SK-N-SH (cell line): ENCODE results near the gene NFE2L3. TPM values are rescaled to one million over a fixed set of nuclear protein-coding genes. Genes with fewer than 3 reads are reported as not detected.

Source experiments
- CTCF ChIA-PET: fragments of 300-600, 350-600 bp; formaldehyde crosslinking; extraction: SDS; loops from one replicate; lab custom pipeline; 2021; lab: Yijun Ruan, JAX
- POLR2A ChIA-PET: fragments of 350-600 bp; sonication (Branson Sonifier 250); formaldehyde crosslinking; extraction: SDS; loops from one replicate; lab custom pipeline; 2020; ENCODE audit warnings: antibody characterized with exemption, inconsistent platforms; lab: Yijun Ruan, JAX
- DNase-seq: peaks from one replicate; pipeline ENCODE4 v3.0.0; 2012
- H2AFZ ChIP-seq: fragments of 200-600 bp; sonication (generic); 2 replicates; pipeline ENCODE4 v1.8.1; 2016; ENCODE audit warnings: antibody characterized with exemption, mild to moderate bottlenecking, low read depth
- H3F3A ChIP-seq: fragments of 200-600 bp; sonication (generic); replicated peaks from 2 replicates; pipeline ENCODE3; 2016; ENCODE audit warnings: antibody characterized with exemption, mild to moderate bottlenecking; ENCODE audit not compliant: insufficient read depth
- H3K27ac ChIP-seq, 2 experiments: fragments of 200-500 bp in 1 of 2; fragments of 200-600 bp in 1 of 2; sonication (Bioruptor generic) in 1 of 2; sonication (generic), shearing (Covaris generic) in 1 of 2; 2 replicates each; pipeline versions ENCODE4 v1.5.1 to v1.6.1; 2014 to 2016; ENCODE audit warnings: low read depth in 2 of 2, inconsistent platforms in 1 of 2, low read length in 1 of 2, mild to moderate bottlenecking in 1 of 2, mixed read lengths in 1 of 2
- H3K27me3 ChIP-seq: fragments of 200-600 bp; sonication (generic), shearing (Covaris generic); 2 replicates; pipeline ENCODE4 v1.6.1; 2016; ENCODE audit warnings: mixed run types; ENCODE audit not compliant: insufficient read depth
- H3K36me3 ChIP-seq, 2 experiments: fragments of 200-500 bp in 1 of 2; fragments of 200-600 bp in 1 of 2; sonication (Bioruptor generic) in 1 of 2; sonication (generic) in 1 of 2; replicated peaks in 1 of 2; 2 replicates each; pipeline versions ENCODE3 to v1.5.1; 2014 to 2016; ENCODE audit warnings: low read length in 1 of 2, mild to moderate bottlenecking in 1 of 2; ENCODE audit not compliant: insufficient read depth in 2 of 2, control insufficient read depth in 1 of 2
- H3K4me1 ChIP-seq, 2 experiments: fragments of 200-500 bp in 1 of 2; fragments of 200-600 bp in 1 of 2; sonication (Bioruptor generic) in 1 of 2; sonication (generic), shearing (Covaris generic) in 1 of 2; 2 replicates each; pipeline versions ENCODE4 v1.5.1 to v1.6.1; 2014 to 2016; ENCODE audit warnings: low read depth in 1 of 2, low read length in 1 of 2, mixed run types in 1 of 2; ENCODE audit not compliant: insufficient read depth in 2 of 2, control insufficient read depth in 1 of 2
- H3K4me2 ChIP-seq: fragments of 200-600 bp; sonication (generic), shearing (Covaris generic); 2 replicates; pipeline ENCODE4 v1.6.1; 2017; ENCODE audit warnings: mixed run types
- H3K4me3 ChIP-seq, 2 experiments: fragments of 200-500 bp in 1 of 2; fragments of 200-600 bp in 1 of 2; sonication (Bioruptor generic) in 1 of 2; sonication (generic), shearing (Covaris generic) in 1 of 2; 2 replicates each; pipeline versions ENCODE4 v1.5.1 to v1.8.1; 2014 to 2016; ENCODE audit warnings: low read depth in 2 of 2, inconsistent platforms in 1 of 2, low read length in 1 of 2, mild to moderate bottlenecking in 1 of 2, mixed read lengths in 1 of 2, moderate library complexity in 1 of 2
- H3K79me2 ChIP-seq: fragments of 200-600 bp; sonication (generic); 2 replicates; pipeline ENCODE4 v1.8.1; 2017; ENCODE audit warnings: mild to moderate bottlenecking; ENCODE audit not compliant: insufficient read depth
- H3K9ac ChIP-seq: fragments of 200-600 bp; sonication (generic); 2 replicates; pipeline ENCODE4 v1.6.1; 2017; ENCODE audit warnings: mixed run types
- H3K9me2 ChIP-seq: fragments of 200-600 bp; sonication (generic); 2 replicates; pipeline ENCODE4 v1.6.1; 2017; ENCODE audit warnings: mixed run types
- H3K9me3 ChIP-seq: fragments of 200-600 bp; sonication (generic); 2 replicates; pipeline ENCODE4 v1.6.1; 2017; ENCODE audit warnings: mixed run types, mild to moderate bottlenecking, moderate library complexity
- H4K20me1 ChIP-seq: fragments of 200-600 bp; sonication (generic); 2 replicates; pipeline ENCODE4 v1.6.1; 2017; ENCODE audit warnings: mild to moderate bottlenecking, mixed run types; ENCODE audit not compliant: insufficient read depth
- FOSL2 ChIP-seq: IDR thresholded peaks from 2 replicates; pipeline ENCODE4 v1.4.0; 2012; ENCODE audit warnings: low read depth, mild to moderate bottlenecking, moderate library complexity, borderline replicate concordance
- FOXM1 ChIP-seq: IDR thresholded peaks from 2 replicates; pipeline ENCODE4 v1.4.0; 2012; ENCODE audit warnings: low read depth, mild to moderate bottlenecking
- JUND ChIP-seq: IDR thresholded peaks from 2 replicates; pipeline ENCODE4 v1.4.0; 2012
- PBX3 ChIP-seq: IDR thresholded peaks from 2 replicates; pipeline ENCODE4; 2012
- POLR2AphosphoS5 ChIP-seq: IDR thresholded peaks from 2 replicates; pipeline ENCODE4 v1.6.1; 2012; ENCODE audit warnings: low read depth, low read length
- RXRA ChIP-seq: IDR thresholded peaks from 2 replicates; pipeline ENCODE4 v1.4.0; 2012; ENCODE audit warnings: low read depth, mild to moderate bottlenecking, borderline replicate concordance
- TEAD4 ChIP-seq: IDR thresholded peaks from 2 replicates; pipeline ENCODE4 v1.4.0; 2012; ENCODE audit warnings: mild to moderate bottlenecking, borderline replicate concordance; ENCODE audit not compliant: insufficient read depth
- USF1 ChIP-seq: IDR thresholded peaks from 2 replicates; pipeline ENCODE4 v1.4.0; 2012; ENCODE audit warnings: low read depth, borderline replicate concordance
- ZBTB33 ChIP-seq: IDR thresholded peaks from 2 replicates; pipeline ENCODE4 v1.4.0; 2012; ENCODE audit warnings: low read depth, borderline replicate concordance
- WGBS: methylation state at CpG from one replicate; pipeline ENCODE4 v1.1.6; 2017; ENCODE audit warnings: low lambda C conversion rate; 5-methylcytosine and 5-hydroxymethylcytosine counted together
- polyA plus RNA-seq, 3 experiments: library from polyadenylated mRNA; depleted of rRNA; stranded (reverse); fragments of >200 nt; gene quantifications; 2 replicates each; pipeline ENCODE4 v1.2.3, GENCODE V29; 2012

The NFE2L3 gene
- polyA plus RNA-seq, 1 of the 3 experiments (the other 2 are of a cell fraction): 36.1 TPM

GRCh38 chr7:26181474-26182227 lies 29.7 kb downstream of the NFE2L3 start:
- CTCF ChIA-PET: interaction anchor here (0.7 to 5.9 kb wide), 7 partner anchors 10 to 486 kb away, joined by 3 to 42 read pairs (median 5); partner anchors contain the start of gene NFE2L3
- Histone ChIP-seq H3K9me3 (no peaks in the 10 kb centered on the region), H2AFZ (no peak overlapping the region), H3K27me3 (no peaks in the 10 kb centered on the region), H3K4me2 (no peak overlapping the region), H3F3A (peaks cover 74% of the 10 kb centered on the region), H3K36me3 (peaks cover 11 to 24% of the 10 kb centered on the region in 2 experiments), H3K4me1 (no peaks in the 10 kb centered on the region), H4K20me1 (peaks cover 19% of the 10 kb centered on the region), H3K4me3 (no peak overlapping the region), H3K27ac (peak overlapping the region in 1 of 2 experiments; percentile 34; a peak in 2 of 4 replicates), H3K9me2 (no peaks in the 10 kb centered on the region), H3K9ac (no peak overlapping the region), H3K79me2 (no peaks in the 10 kb centered on the region)
- TF ChIP-seq PBX3 (no peak), ZBTB33 (peak; percentile 5; the same call in 1 of the 2 replicates)
- POLR2A ChIA-PET: interaction anchor here (1.4 kb wide), 1 partner anchor 10 kb away, joined by 4 read pairs; no protein-coding TSS in a partner anchor
- no peak for DNase-seq
- 93% methylated on average over 3 of the region's 3 CpGs for WGBS

- no peaks in the 10 kb centered on the region for H3K9me2 ChIP-seq
- no peaks in the 10 kb centered on the region for H3K4me1 ChIP-seq
- DNase-seq: no peak
- peaks cover 17 to 29% of the 10 kb centered on the region in 2 experiments for H3K36me3 ChIP-seq
- H3K27me3 ChIP-seq: no peaks in the 10 kb centered on the region
- WGBS: 83% methylated on average over 6 of the region's 6 CpGs
- H3K4me3 ChIP-seq: no peak overlapping the region
- peak overlapping the region in 1 of 2 experiments; percentile 34; a peak in 1 of 4 replicates for H3K27ac ChIP-seq
- H4K20me1 ChIP-seq: peaks cover 25% of the 10 kb centered on the region
- no peaks in the 10 kb centered on the region for H3K9me3 ChIP-seq
- no peak overlapping the region for H3K4me2 ChIP-seq
- H3K79me2 ChIP-seq: no peaks in the 10 kb centered on the region
- 0 out of 2 replicates have a peak, but pooled peaks have one; percentile 0 for TF ChIP-seq ZBTB33
- TF ChIP-seq POLR2AphosphoS5: peak; percentile 40
- TF ChIP-seq TEAD4: no peak
- TF ChIP-seq RXRA: no peak
- TF ChIP-seq PBX3: peak; percentile 22
- TF ChIP-seq JUND: 0 out of 2 replicates have a peak, but pooled peaks have one; percentile 9
- peak; percentile 1; the same call in 1 of the 2 replicates for TF ChIP-seq FOSL2
- no peak for TF ChIP-seq USF1
- TF ChIP-seq FOXM1: no peak
- H2AFZ ChIP-seq: no peak overlapping the region
- H3K9ac ChIP-seq: no peak overlapping the region
- ChIA-PET POLR2A (interaction anchor here (0.7 kb wide), 1 partner anchor 17 kb away, joined by 4 read pairs; no protein-coding TSS in a partner anchor), CTCF (interaction anchor here (1.4 to 5.9 kb wide), 4 partner anchors 15 to 486 kb away, joined by 3 to 42 read pairs (median 8); no protein-coding TSS in a partner anchor)
- peaks cover 80% of the 10 kb centered on the region for H3F3A ChIP-seq
Observed at GRCh38 chr7:26182283-26182682, 30.3 kb downstream of the NFE2L3 start.
